Measurements from ENCODE around the gene TMEM151A. TPM values are rescaled to one million over a fixed set of nuclear protein-coding genes. Genes with fewer than 3 reads are reported as not detected.

The TMEM151A gene
- total RNA-seq, 1 experiment from 2014 or later = 1.5 TPM

DNA sequence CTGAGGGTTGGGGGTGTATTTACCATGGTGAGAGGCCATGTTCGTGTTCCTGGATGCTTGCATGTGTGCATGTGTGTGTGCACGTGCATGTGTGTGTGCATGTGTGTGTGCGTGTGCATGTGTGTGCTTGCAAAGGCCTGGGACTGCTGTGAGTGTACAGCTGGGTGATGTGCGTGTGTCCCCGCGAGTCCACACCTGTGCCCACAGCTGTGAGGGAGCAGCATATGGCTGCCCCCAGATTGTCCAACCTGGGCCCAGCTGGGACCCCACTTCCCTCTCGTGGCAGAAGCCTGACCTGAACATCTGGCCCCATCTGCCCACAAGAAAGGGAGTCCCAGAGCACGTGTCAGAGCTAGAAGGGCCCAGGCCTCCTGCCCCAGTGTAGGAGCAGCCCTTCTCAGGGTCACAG, 33.6 kb downstream of the TMEM151A start:
- POLR2A ChIA-PET (ENCODE audit: low non-redundant PET) = no interaction called here
- CTCF ChIA-PET = no interaction called here
- H3K4me1 ChIP-seq (ENCODE audit: insufficient read depth, low read length, poor library complexity, severe bottlenecking) = peaks cover 24% of the 10 kb centered on the region

DNA sequence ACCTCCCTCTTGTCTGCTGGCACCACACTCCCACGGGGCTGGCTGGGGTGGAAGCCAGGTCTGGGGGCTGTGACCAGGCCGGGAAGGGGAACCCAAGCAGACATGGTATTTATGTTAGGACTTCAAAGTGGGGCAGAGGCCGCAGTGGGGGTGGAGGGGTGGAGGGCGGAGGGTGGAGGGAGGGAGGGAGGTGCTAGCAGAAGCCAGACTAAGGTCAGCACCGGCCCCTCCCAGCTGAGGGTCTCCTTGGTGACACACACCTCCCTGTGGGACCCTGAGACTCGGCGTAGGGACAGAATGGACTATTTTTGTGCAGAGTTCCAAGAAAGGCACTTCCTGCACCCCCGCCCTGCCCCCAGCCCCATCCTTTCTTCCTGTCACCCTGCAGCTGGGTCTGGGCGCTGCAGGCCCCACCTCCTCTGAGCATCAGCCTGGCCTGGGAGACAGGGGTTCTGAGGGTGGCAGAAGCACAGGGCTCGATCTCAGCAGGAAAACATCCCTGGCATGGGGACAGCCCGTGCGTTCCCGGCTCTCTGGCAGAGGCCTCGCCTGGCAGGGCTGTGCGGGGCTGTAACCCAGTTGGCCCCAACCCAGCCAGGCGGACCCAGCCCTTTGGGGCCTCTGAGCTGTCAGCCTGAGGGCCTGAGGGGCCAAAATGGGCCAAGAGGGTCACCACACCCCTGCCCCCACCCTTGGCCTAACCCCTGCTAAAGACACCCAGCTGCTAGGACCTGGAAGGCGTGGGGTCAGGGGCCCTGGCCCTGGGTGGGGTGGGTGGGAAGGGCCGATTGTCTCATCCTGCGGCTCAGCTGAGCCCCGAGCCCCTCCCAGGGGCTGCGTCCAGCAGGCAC, 34.8 kb downstream of the TMEM151A start:
- no peaks in the 10 kb centered on the region for H3K27me3 ChIP-seq (replicated peaks; ENCODE audit: insufficient read depth, low read depth, low read length, poor library complexity)
- BruUV-seq (replicated peaks) = no TSS peak
- no peaks in the 10 kb centered on the region for H3K9me3 ChIP-seq (ENCODE audit: low read depth, low read length, poor library complexity, severe bottlenecking)
- intact Hi-C loops (cut with micrococcal nuclease; ENCODE audit: unreplicated experiment) = loop anchor here (5.0 kb wide), 1 partner anchor 104 kb away; no protein-coding TSS in a partner anchor
- peak overlapping the region; percentile 59 for H3K27ac ChIP-seq (ENCODE audit: low read depth, low read length, poor library complexity, severe bottlenecking)
- POLR2A ChIA-PET (ENCODE audit: low non-redundant PET) = interaction anchor here (1.0 kb wide), 1 partner anchor 14 kb away, joined by 3 read pairs; no protein-coding TSS in a partner anchor
- no peaks in the 10 kb centered on the region for H3K36me3 ChIP-seq (ENCODE audit: insufficient read depth, low read length, poor library complexity, severe bottlenecking)
- CTCF ChIA-PET = interaction anchor here (0.5 to 1.6 kb wide), 3 partner anchors 14 to 56 kb away, joined by 3 to 12 read pairs (median 5); no protein-coding TSS in a partner anchor
- no peak for DNase-seq (ENCODE audit: low spot score)
- peaks cover 24% of the 10 kb centered on the region for H3K4me1 ChIP-seq (ENCODE audit: insufficient read depth, low read length, poor library complexity, severe bottlenecking)
- no peak overlapping the region for H3K4me3 ChIP-seq (ENCODE audit: low read depth, low read length, poor library complexity, severe bottlenecking)
- TF ChIP-seq EZH2 (IDR thresholded peaks at IDR 0.05; ENCODE audit: borderline replicate concordance, low read depth, low read length, poor library complexity, severe bottlenecking) = no peak
- TF ChIP-seq, protein P1, sequence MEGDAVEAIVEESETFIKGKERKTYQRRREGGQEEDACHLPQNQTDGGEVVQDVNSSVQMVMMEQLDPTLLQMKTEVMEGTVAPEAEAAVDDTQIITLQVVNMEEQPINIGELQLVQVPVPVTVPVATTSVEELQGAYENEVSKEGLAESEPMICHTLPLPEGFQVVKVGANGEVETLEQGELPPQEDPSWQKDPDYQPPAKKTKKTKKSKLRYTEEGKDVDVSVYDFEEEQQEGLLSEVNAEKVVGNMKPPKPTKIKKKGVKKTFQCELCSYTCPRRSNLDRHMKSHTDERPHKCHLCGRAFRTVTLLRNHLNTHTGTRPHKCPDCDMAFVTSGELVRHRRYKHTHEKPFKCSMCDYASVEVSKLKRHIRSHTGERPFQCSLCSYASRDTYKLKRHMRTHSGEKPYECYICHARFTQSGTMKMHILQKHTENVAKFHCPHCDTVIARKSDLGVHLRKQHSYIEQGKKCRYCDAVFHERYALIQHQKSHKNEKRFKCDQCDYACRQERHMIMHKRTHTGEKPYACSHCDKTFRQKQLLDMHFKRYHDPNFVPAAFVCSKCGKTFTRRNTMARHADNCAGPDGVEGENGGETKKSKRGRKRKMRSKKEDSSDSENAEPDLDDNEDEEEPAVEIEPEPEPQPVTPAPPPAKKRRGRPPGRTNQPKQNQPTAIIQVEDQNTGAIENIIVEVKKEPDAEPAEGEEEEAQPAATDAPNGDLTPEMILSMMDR (conservative IDR thresholded peaks at IDR 0.05; ENCODE audit: low read depth, low read length) = no peak

More for the DNA sequence above, 33.6 kb downstream of the TMEM151A start:
- H3K36me3 ChIP-seq (ENCODE audit: insufficient read depth, low read length, poor library complexity, severe bottlenecking) = no peaks in the 10 kb centered on the region
- BruUV-seq (replicated peaks) = no TSS peak
- H3K9me3 ChIP-seq (ENCODE audit: low read depth, low read length, poor library complexity, severe bottlenecking) = no peaks in the 10 kb centered on the region
- peak overlapping the region; percentile 50 for H3K27ac ChIP-seq (ENCODE audit: low read depth, low read length, poor library complexity, severe bottlenecking)
- TF ChIP-seq EZH2 (IDR thresholded peaks at IDR 0.05; ENCODE audit: borderline replicate concordance, low read depth, low read length, poor library complexity, severe bottlenecking) = no peak
- TF ChIP-seq, protein P1 (conservative IDR thresholded peaks at IDR 0.05; ENCODE audit: low read depth, low read length) = no peak
- no peaks in the 10 kb centered on the region for H3K27me3 ChIP-seq (replicated peaks; ENCODE audit: insufficient read depth, low read depth, low read length, poor library complexity)
- intact Hi-C loops (cut with micrococcal nuclease; ENCODE audit: unreplicated experiment) = loop anchor here (5.0 kb wide), 1 partner anchor 103 kb away; no protein-coding TSS in a partner anchor
- DNase-seq (ENCODE audit: low spot score) = no peak
- no peak overlapping the region for H3K4me3 ChIP-seq (ENCODE audit: low read depth, low read length, poor library complexity, severe bottlenecking)

- Histone ChIP-seq H3K27ac (ENCODE audit: low read depth, low read length, poor library complexity, severe bottlenecking) (peak overlapping the region; percentile 59), H3K4me1 (ENCODE audit: insufficient read depth, low read length, poor library complexity, severe bottlenecking) (peaks cover 24% of the 10 kb centered on the region), H3K9me3 (ENCODE audit: low read depth, low read length, poor library complexity, severe bottlenecking) (no peaks in the 10 kb centered on the region), H3K36me3 (ENCODE audit: insufficient read depth, low read length, poor library complexity, severe bottlenecking) (no peaks in the 10 kb centered on the region), H3K27me3 (replicated peaks; ENCODE audit: insufficient read depth, low read depth, low read length, poor library complexity) (no peaks in the 10 kb centered on the region), H3K4me3 (ENCODE audit: low read depth, low read length, poor library complexity, severe bottlenecking) (no peak overlapping the region)
- no TSS peak for BruUV-seq (replicated peaks)
- ChIA-PET POLR2A (ENCODE audit: low non-redundant PET) (interaction anchor here (1.0 kb wide), 1 partner anchor 15 kb away, joined by 3 read pairs; no protein-coding TSS in a partner anchor), CTCF (interaction anchor here (0.5 to 1.6 kb wide), 3 partner anchors 15 to 55 kb away, joined by 3 to 12 read pairs (median 5); no protein-coding TSS in a partner anchor)
- no peak for DNase-seq (ENCODE audit: low spot score)
- intact Hi-C loops (cut with micrococcal nuclease; ENCODE audit: unreplicated experiment) = loop anchor here (1.0 to 5.0 kb wide), 2 partner anchors 15 to 105 kb away; no protein-coding TSS in a partner anchor
- TF ChIP-seq, protein P1 (conservative IDR thresholded peaks at IDR 0.05; ENCODE audit: low read depth, low read length) = no peak
- no peak for TF ChIP-seq EZH2 (IDR thresholded peaks at IDR 0.05; ENCODE audit: borderline replicate concordance, low read depth, low read length, poor library complexity, severe bottlenecking)
Measured at GRCh38 chr11:66327171-66328030, 35.7 kb downstream of the TMEM151A start.

Measured in A673 (cell line).